ENCODE results near the gene CAMK2B. TPM values are rescaled to one million over a fixed set of nuclear protein-coding genes. Genes with fewer than 3 reads are reported as not detected.

The CAMK2B gene
- total RNA-seq, 1 donor from 2014 or later = not detected

DNA sequence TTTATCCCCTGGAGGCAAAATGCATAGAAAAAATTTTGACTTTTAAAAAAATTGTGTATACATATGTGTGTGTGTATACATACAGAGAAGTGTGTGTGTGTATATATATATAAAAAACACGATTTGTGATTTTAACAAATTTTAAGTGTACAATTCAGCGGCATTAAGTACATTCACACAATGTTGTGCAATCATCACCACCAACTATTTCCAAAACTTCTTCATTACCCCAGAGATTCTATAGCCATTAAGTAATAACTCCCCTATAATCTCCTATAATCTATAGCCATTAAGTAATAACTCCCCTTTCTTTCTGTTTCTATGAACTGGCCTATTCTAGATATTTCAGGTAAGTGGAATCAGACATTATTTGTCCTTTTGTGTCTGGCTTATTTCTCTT is 20.7 kb upstream of the CAMK2B start:
- TF ChIP-seq, protein P1, sequence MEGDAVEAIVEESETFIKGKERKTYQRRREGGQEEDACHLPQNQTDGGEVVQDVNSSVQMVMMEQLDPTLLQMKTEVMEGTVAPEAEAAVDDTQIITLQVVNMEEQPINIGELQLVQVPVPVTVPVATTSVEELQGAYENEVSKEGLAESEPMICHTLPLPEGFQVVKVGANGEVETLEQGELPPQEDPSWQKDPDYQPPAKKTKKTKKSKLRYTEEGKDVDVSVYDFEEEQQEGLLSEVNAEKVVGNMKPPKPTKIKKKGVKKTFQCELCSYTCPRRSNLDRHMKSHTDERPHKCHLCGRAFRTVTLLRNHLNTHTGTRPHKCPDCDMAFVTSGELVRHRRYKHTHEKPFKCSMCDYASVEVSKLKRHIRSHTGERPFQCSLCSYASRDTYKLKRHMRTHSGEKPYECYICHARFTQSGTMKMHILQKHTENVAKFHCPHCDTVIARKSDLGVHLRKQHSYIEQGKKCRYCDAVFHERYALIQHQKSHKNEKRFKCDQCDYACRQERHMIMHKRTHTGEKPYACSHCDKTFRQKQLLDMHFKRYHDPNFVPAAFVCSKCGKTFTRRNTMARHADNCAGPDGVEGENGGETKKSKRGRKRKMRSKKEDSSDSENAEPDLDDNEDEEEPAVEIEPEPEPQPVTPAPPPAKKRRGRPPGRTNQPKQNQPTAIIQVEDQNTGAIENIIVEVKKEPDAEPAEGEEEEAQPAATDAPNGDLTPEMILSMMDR (conservative IDR thresholded peaks at IDR 0.05; ENCODE audit: low read depth, low read length) = no peak
- H3K4me3 ChIP-seq (ENCODE audit: low read depth, low read length) = no peak overlapping the region
- DNase-seq (ENCODE audit: low read depth) = no peak

DNA sequence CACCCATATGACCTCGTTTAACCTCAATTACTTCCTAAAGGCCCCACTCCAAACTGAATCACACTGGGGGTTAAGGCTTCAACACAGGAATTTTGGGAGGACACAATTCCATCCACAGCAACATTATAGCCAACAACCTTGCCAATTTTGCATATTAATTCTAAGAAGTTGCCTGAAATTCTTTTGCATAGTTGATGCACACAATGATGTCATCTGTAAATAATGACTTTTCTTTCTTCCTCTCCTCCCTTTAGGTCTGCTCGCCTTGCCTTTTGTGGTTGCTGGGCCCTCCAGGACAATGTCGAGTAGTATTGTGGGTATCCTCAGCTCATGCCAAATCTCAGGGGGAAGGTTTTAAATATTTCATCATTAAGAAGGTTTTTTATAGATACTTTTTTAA is 16.0 kb upstream of the CAMK2B start:
- no peak for DNase-seq (ENCODE audit: low read depth)
- TF ChIP-seq, protein P1 (conservative IDR thresholded peaks at IDR 0.05; ENCODE audit: low read depth, low read length) = no peak
- no peak overlapping the region for H3K4me3 ChIP-seq (ENCODE audit: low read depth, low read length)

DNA sequence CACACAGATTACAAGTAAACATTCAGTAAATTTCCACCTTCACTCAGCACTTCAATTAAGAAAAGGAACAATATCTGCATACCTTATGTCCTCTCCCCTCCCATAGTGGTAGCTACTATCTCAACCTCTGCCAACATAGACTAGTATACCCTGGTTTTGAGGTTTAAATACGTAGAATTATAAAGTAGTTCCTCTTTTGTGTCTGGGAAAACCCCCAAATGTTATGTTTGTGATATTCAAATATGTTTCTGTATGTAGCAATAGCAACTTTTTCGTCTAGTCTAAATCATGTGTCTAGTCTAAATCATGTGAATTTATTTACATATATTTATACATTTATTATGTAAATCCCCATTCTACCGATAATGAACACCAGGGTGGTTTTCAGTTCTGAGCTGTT is 13.2 kb upstream of the CAMK2B start:
- TF ChIP-seq, protein P1 (conservative IDR thresholded peaks at IDR 0.05; ENCODE audit: low read depth, low read length) = no peak
- no peak for DNase-seq (ENCODE audit: low read depth)
- H3K4me3 ChIP-seq (ENCODE audit: low read depth, low read length) = no peak overlapping the region

DNA sequence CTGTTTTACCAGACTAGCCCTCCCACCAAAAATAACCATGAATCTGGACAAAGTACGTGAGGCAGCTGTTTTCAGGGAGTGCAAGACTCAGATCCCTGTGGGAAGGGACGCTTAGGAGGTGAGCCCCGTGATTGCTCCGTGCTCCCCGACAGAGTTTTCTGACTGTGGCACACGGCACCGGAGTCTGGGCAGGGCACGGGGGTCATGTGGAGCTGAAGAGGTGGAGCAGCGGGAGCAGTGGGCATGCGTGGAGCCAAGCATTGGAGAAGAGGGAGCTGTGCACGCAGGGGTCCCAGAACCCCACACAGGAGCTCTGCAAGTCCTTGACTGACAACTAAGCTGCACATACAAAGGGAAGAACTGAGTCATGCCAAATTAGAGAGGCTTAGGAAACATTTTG is 11.1 kb upstream of the CAMK2B start:
- no peak for DNase-seq (ENCODE audit: low read depth)
- H3K4me3 ChIP-seq (ENCODE audit: low read depth, low read length) = no peak overlapping the region
- TF ChIP-seq, protein P1 (conservative IDR thresholded peaks at IDR 0.05; ENCODE audit: low read depth, low read length) = no peak

DNA sequence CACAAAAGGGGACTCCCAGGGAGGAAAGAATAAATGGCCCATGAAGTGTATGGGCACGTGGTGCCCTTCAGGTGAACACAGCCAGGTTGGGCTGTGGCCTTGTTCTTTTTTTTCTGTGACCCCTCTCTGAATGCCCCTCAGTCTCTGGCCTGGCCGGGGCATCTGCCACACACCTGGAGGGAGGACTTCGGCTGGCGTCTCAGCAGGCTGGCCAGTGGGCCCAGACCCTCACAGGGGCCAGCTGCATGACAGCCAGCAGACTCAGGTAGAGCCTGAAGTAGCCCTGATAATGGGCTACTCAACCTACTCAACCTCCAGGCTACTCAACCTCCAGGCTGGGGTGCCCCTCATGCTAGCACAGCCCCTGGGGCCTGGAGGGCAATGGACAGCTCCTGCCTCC is 9.8 kb upstream of the CAMK2B start:
- DNase-seq (ENCODE audit: low read depth) = no peak
- TF ChIP-seq, protein P1 (conservative IDR thresholded peaks at IDR 0.05; ENCODE audit: low read depth, low read length) = no peak
- no peak overlapping the region for H3K4me3 ChIP-seq (ENCODE audit: low read depth, low read length)

DNA sequence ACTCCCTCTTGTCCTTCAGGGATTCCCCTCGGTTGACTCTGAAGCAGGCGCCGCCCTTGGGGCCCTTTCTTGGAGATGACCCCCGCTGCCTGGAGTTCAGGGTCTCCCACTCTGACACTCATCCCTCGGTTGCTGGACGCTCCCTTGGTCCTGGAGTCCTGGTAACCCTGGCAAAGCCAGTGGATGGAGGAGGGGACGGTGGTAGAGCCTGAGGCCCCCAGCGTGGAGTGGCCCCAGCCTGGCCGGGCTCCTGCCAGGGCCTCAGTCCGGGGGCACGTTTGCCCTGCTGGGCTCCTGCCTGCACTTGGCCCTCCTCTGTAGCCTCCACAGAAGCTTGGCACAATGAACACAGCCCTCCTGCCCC is 9.3 kb upstream of the CAMK2B start:
- TF ChIP-seq, protein P1 (conservative IDR thresholded peaks at IDR 0.05; ENCODE audit: low read depth, low read length) = no peak
- DNase-seq (ENCODE audit: low read depth) = no peak
- H3K4me3 ChIP-seq (ENCODE audit: low read depth, low read length) = no peak overlapping the region

DNA sequence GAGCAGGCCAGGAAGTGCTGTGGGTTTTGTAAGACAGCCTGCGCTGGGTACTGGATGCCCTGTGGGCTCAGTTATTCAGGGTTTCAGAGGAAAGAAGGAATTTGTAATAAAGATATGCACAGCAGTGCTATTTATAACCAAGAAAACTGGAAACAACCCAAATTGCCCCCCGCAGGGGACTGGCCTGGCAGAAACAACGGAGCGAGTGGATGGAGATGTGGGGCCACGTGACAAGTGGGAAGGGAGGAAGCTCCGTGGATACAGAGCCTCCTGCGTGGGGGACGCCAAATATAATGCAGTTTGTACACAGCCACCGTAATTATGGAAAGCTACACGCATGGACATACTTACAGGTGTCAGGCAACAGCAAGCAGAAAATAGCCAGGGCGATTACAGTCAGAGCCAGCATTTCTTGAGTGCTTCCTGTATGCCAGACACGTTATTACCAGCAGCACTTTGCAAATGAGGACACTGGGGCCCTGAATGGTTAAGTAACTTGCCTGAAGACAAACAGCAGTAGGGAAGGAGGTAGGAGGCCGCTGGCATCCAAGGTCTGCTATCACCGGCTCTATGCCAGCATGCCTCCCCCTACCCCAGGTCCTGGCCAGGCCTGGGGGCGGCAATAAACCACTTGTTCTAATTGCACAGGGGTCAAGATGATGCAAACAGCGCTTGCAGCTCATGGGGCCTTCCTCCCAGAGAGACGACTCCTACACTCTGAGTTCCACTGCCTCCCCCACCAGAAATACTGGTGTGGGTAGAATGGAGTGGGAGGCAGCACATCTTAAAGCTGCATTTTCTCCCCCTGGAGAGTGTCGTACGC is 8.7 kb upstream of the CAMK2B start:
- H3K4me3 ChIP-seq (ENCODE audit: low read depth, low read length) = no peak overlapping the region
- TF ChIP-seq, protein P1 (conservative IDR thresholded peaks at IDR 0.05; ENCODE audit: low read depth, low read length) = no peak
- DNase-seq (ENCODE audit: low read depth) = no peak

Measured in epithelial cell of proximal tubule (primary cell).